Measurements from ENCODE around the gene TOP3B.

TOP3B gene

GRCh38 chr22:21932347-21932746, 50.2 kb downstream of the TOP3B start:
- no peak for TF ChIP-seq GATA2 (IDR thresholded peaks at IDR 0.05; ENCODE audit: low read depth, low read length)
- TF ChIP-seq GATA3 (IDR thresholded peaks at IDR 0.05; ENCODE audit: low read depth, low read length) = no peak

- TF ChIP-seq GATA3 (IDR thresholded peaks at IDR 0.05; ENCODE audit: low read depth, low read length) = no peak
- TF ChIP-seq GATA2 (IDR thresholded peaks at IDR 0.05; ENCODE audit: low read depth, low read length) = no peak
Observed at GRCh38 chr22:21931056-21931455, 51.5 kb downstream of the TOP3B start.

GRCh38 chr22:21929253-21929652, 53.3 kb downstream of the TOP3B start:
- TF ChIP-seq GATA3 (IDR thresholded peaks at IDR 0.05; ENCODE audit: low read depth, low read length) (no peak), GATA2 (IDR thresholded peaks at IDR 0.05; ENCODE audit: low read depth, low read length) (no peak)

- TF ChIP-seq GATA3 (IDR thresholded peaks at IDR 0.05; ENCODE audit: low read depth, low read length) (no peak), GATA2 (IDR thresholded peaks at IDR 0.05; ENCODE audit: low read depth, low read length) (no peak)
Observed at GRCh38 chr22:21928048-21928447, 54.5 kb downstream of the TOP3B start.

GRCh38 chr22:21927174-21927823, 55.3 kb downstream of the TOP3B start:
- no peak for TF ChIP-seq GATA2 (IDR thresholded peaks at IDR 0.05; ENCODE audit: low read depth, low read length)
- TF ChIP-seq GATA3 (IDR thresholded peaks at IDR 0.05; ENCODE audit: low read depth, low read length) = no peak

GRCh38 chr22:21926728-21927127, 55.9 kb downstream of the TOP3B start:
- no peak for TF ChIP-seq GATA3 (IDR thresholded peaks at IDR 0.05; ENCODE audit: low read depth, low read length)

- TF ChIP-seq GATA2 (IDR thresholded peaks at IDR 0.05; ENCODE audit: low read depth, low read length) = no peak
- no peak for TF ChIP-seq GATA3 (IDR thresholded peaks at IDR 0.05; ENCODE audit: low read depth, low read length)
Observed at GRCh38 chr22:21923163-21923561, 59.4 kb downstream of the TOP3B start.

GRCh38 chr22:21922370-21923162, 60.0 kb downstream of the TOP3B start:
- TF ChIP-seq GATA2 (IDR thresholded peaks at IDR 0.05; ENCODE audit: low read depth, low read length) (no peak), GATA3 (IDR thresholded peaks at IDR 0.05; ENCODE audit: low read depth, low read length) (no peak)

GRCh38 chr22:21921729-21922128, 60.9 kb downstream of the TOP3B start:
- TF ChIP-seq GATA3 (IDR thresholded peaks at IDR 0.05; ENCODE audit: low read depth, low read length) (no peak), GATA2 (IDR thresholded peaks at IDR 0.05; ENCODE audit: low read depth, low read length) (no peak)

- TF ChIP-seq GATA2 (IDR thresholded peaks at IDR 0.05; ENCODE audit: low read depth, low read length) = no peak
- TF ChIP-seq GATA3 (IDR thresholded peaks at IDR 0.05; ENCODE audit: low read depth, low read length) = no peak
Observed at GRCh38 chr22:21921184-21921721, 61.3 kb downstream of the TOP3B start.

GRCh38 chr22:21920341-21921183, 62.0 kb downstream of the TOP3B start:
- TF ChIP-seq GATA2 (IDR thresholded peaks at IDR 0.05; ENCODE audit: low read depth, low read length) = no peak
- no peak for TF ChIP-seq GATA3 (IDR thresholded peaks at IDR 0.05; ENCODE audit: low read depth, low read length)

GRCh38 chr22:21919526-21920307, 62.9 kb downstream of the TOP3B start:
- no peak for TF ChIP-seq GATA3 (IDR thresholded peaks at IDR 0.05; ENCODE audit: low read depth, low read length)
- TF ChIP-seq GATA2 (IDR thresholded peaks at IDR 0.05; ENCODE audit: low read depth, low read length) = no peak

GRCh38 chr22:21918466-21919185, 64.0 kb downstream of the TOP3B start:
- TF ChIP-seq GATA3 (IDR thresholded peaks at IDR 0.05; ENCODE audit: low read depth, low read length) = no peak
- TF ChIP-seq GATA2 (IDR thresholded peaks at IDR 0.05; ENCODE audit: low read depth, low read length) = no peak
